ENCODE measurements around the gene ZNF75A.

GRCh38 chr16:3282103-3282729 lies 23.1 kb upstream of the ZNF75A start:
- TF ChIP-seq CTCF (IDR thresholded peaks at IDR 0.05) (no peak), POLR2AphosphoS5 (IDR thresholded peaks at IDR 0.05) (no peak), EP300 (IDR thresholded peaks at IDR 0.05) (no peak), POLR2A (IDR thresholded peaks at IDR 0.05; ENCODE audit: low read depth) (no peak)

All from esophagus muscularis mucosa (tissue), 4 donors.